DMS 273 (cell line): ENCODE measurements around the gene FANCE.

Experiments
- DNase-seq: peaks from one replicate; lab custom pipeline; 2025; ENCODE audit not compliant: unreplicated experiment; lab: John Stamatoyannopoulos, UW

FANCE gene

GRCh38 chr6:35452183-35453090 is at the start of gene FANCE:
TSS of gene FANCE (plus strand) at chr6:35452338. CDS start at chr6:35452546, 208 bp downstream.
- DNase-seq = peak; percentile 97

GRCh38 chr6:35402856-35403191 is 49.3 kb upstream of the FANCE start:
- DNase-seq = no peak

GRCh38 chr6:35403544-35404442 is 48.3 kb upstream of the FANCE start:
- no peak for DNase-seq

- no peak for DNase-seq
Observed at GRCh38 chr6:35406711-35407485, 45.2 kb upstream of the FANCE start.

GRCh38 chr6:35409245-35409644 is 42.9 kb upstream of the FANCE start:
- no peak for DNase-seq

GRCh38 chr6:35410131-35410530 is 42.0 kb upstream of the FANCE start:
- DNase-seq = no peak

GRCh38 chr6:35411066-35411465 is 41.1 kb upstream of the FANCE start:
- DNase-seq = no peak

- no peak for DNase-seq
Observed at GRCh38 chr6:35412102-35412501, 40.0 kb upstream of the FANCE start.

GRCh38 chr6:35413911-35414310 is 38.2 kb upstream of the FANCE start:
- peak; percentile 50 for DNase-seq

GRCh38 chr6:35415065-35415891 is 36.9 kb upstream of the FANCE start:
- DNase-seq = peak; percentile 92

- no peak for DNase-seq
Observed at GRCh38 chr6:35417979-35418661, 34.0 kb upstream of the FANCE start.

GRCh38 chr6:35419417-35419816 is 32.7 kb upstream of the FANCE start:
- DNase-seq = peak; percentile 50

- no peak for DNase-seq
Observed at GRCh38 chr6:35419961-35420360, 32.2 kb upstream of the FANCE start.

GRCh38 chr6:35425284-35425683 is 26.9 kb upstream of the FANCE start:
- no peak for DNase-seq

GRCh38 chr6:35426074-35426473 is 26.1 kb upstream of the FANCE start:
- DNase-seq = no peak

GRCh38 chr6:35427435-35427834 is 24.7 kb upstream of the FANCE start:
- DNase-seq = no peak

- DNase-seq = no peak
Observed at GRCh38 chr6:35427851-35428321, 24.3 kb upstream of the FANCE start.

GRCh38 chr6:35428421-35429149 is 23.6 kb upstream of the FANCE start:
- DNase-seq = no peak

- DNase-seq = no peak
Observed at GRCh38 chr6:35429463-35429862, 22.7 kb upstream of the FANCE start.
